Large intestine (tissue), 3 donors: ENCODE data around the gene CCSER1. TPM values are rescaled to one million over a fixed set of nuclear protein-coding genes. Genes with fewer than 3 reads are reported as not detected.
"Not testable (repeated sequence)": the region's sequence is repeated elsewhere in the genome, so short reads cannot be mapped to it uniquely, and the experiment has no call there.

Experiments
- DNase-seq, 2 donors: peaks; one replicate each; pipeline versions ENCODE4 v3.0.0 to v3.0.0-alpha.2; 2013
- H3K27ac ChIP-seq: one replicate; pipeline ENCODE4 v1.5.1; 2013; ENCODE audit warnings: low read length
- H3K27me3 ChIP-seq: 2 replicates; pipeline ENCODE4 v1.6.1; 2013; ENCODE audit warnings: low read length; ENCODE audit not compliant: control insufficient read depth, insufficient read depth
- H3K36me3 ChIP-seq: 2 replicates; pipeline ENCODE4 v1.6.1; 2013; ENCODE audit warnings: low read length; ENCODE audit not compliant: control insufficient read depth, insufficient read depth
- H3K4me1 ChIP-seq: one replicate; pipeline ENCODE4 v1.6.1; 2013; ENCODE audit warnings: low read length; ENCODE audit not compliant: control insufficient read depth, insufficient read depth
- H3K4me3 ChIP-seq: one replicate; pipeline ENCODE4 v1.5.1; 2013; ENCODE audit warnings: low read length
- H3K9me3 ChIP-seq: one replicate; pipeline ENCODE4 v1.6.1; 2013; ENCODE audit warnings: mild to moderate bottlenecking, low read depth, low read length, moderate library complexity; ENCODE audit not compliant: control insufficient read depth
- WGBS: methylation state at CpG from one replicate; pipeline ENCODE4 v1.1.5; 2013; ENCODE audit warnings: low lambda C conversion rate; ENCODE audit not compliant: insufficient coverage; 5-methylcytosine and 5-hydroxymethylcytosine counted together
- polyA plus RNA-seq: library from polyadenylated mRNA; unstranded; fragments of 120-200 nt; gene quantifications from one replicate; pipeline ENCODE4 v1.2.1, GENCODE V29; 2013

CCSER1 gene
- polyA plus RNA-seq, 1 donor, result 9.5 TPM

GRCh38 chr4:90838859-90839258 is 711.7 kb downstream of the CCSER1 start:
- WGBS, result 100% methylated on average over 8 of the region's 22 CpGs

GRCh38 chr4:90840291-90840690 is 713.1 kb downstream of the CCSER1 start:
- no peaks in the 10 kb centered on the region for H3K36me3 ChIP-seq
- no peaks in the 10 kb centered on the region for H3K27me3 ChIP-seq
- DNase-seq, result no peak
- H3K9me3 ChIP-seq, result no peaks in the 10 kb centered on the region
- H3K4me3 ChIP-seq, result no peak overlapping the region
- no peak overlapping the region for H3K27ac ChIP-seq
- H3K4me1 ChIP-seq, result no peaks in the 10 kb centered on the region
- no CpG with 5 or more reads among the region's 3 CpGs for WGBS

More at GRCh38 chr4:90838859-90839258, 711.7 kb downstream of the CCSER1 start:
- H3K36me3 ChIP-seq, H3K27ac ChIP-seq, H3K4me1 ChIP-seq, H3K27me3 ChIP-seq, DNase-seq, H3K9me3 ChIP-seq, H3K4me3 ChIP-seq: not testable (repeated sequence)

GRCh38 chr4:90840828-90841227 is 713.6 kb downstream of the CCSER1 start:
- Histone ChIP-seq H3K9me3 (no peaks in the 10 kb centered on the region), H3K36me3 (no peaks in the 10 kb centered on the region), H3K4me1 (no peaks in the 10 kb centered on the region), H3K27ac (no peak overlapping the region), H3K4me3 (no peak overlapping the region), H3K27me3 (no peaks in the 10 kb centered on the region)
- DNase-seq, result no peak

- WGBS, result 100% methylated on average over 1 of the region's 1 CpG
- no peaks in the 10 kb centered on the region for H3K27me3 ChIP-seq
- H3K4me3 ChIP-seq, result no peak overlapping the region
- H3K27ac ChIP-seq, result no peak overlapping the region
- no peaks in the 10 kb centered on the region for H3K4me1 ChIP-seq
- DNase-seq, result no peak
- no peaks in the 10 kb centered on the region for H3K9me3 ChIP-seq
- no peaks in the 10 kb centered on the region for H3K36me3 ChIP-seq
These were observed 714.5 kb downstream of the CCSER1 start for GRCh38 chr4:90841676-90842075.

- Histone ChIP-seq H3K27me3 (no peaks in the 10 kb centered on the region), H3K9me3 (no peaks in the 10 kb centered on the region), H3K4me1 (no peaks in the 10 kb centered on the region), H3K27ac (peak overlapping the region; percentile 54), H3K36me3 (no peaks in the 10 kb centered on the region), H3K4me3 (no peak overlapping the region)
- peak; percentile 38 to 72 for DNase-seq
- no CpG with 5 or more reads among the region's 2 CpGs for WGBS
These were observed 715.8 kb downstream of the CCSER1 start for GRCh38 chr4:90842960-90843359.

GRCh38 chr4:90844241-90844640 is 717.0 kb downstream of the CCSER1 start:
- Histone ChIP-seq H3K9me3 (no peaks in the 10 kb centered on the region), H3K27me3 (no peaks in the 10 kb centered on the region), H3K27ac (no peak overlapping the region), H3K4me3 (no peak overlapping the region), H3K36me3 (no peaks in the 10 kb centered on the region), H3K4me1 (no peaks in the 10 kb centered on the region)
- no peak for DNase-seq

- no peak for DNase-seq
- H3K27me3 ChIP-seq, result no peaks in the 10 kb centered on the region
These were observed 718.6 kb downstream of the CCSER1 start for GRCh38 chr4:90845777-90846176.

GRCh38 chr4:90852237-90852636 is 725.0 kb downstream of the CCSER1 start:
- H3K36me3 ChIP-seq, result no peaks in the 10 kb centered on the region
- H3K27ac ChIP-seq, result no peak overlapping the region
- WGBS, result no CpG with 5 or more reads among the region's 4 CpGs
- H3K4me3 ChIP-seq, result no peak overlapping the region
- H3K9me3 ChIP-seq, result no peaks in the 10 kb centered on the region
- H3K4me1 ChIP-seq, result no peaks in the 10 kb centered on the region
- H3K27me3 ChIP-seq, result no peaks in the 10 kb centered on the region
- DNase-seq, result no peak

More at GRCh38 chr4:90845777-90846176, 718.6 kb downstream of the CCSER1 start:
- Histone ChIP-seq H3K4me1 (no peaks in the 10 kb centered on the region), H3K9me3 (no peaks in the 10 kb centered on the region), H3K4me3 (no peak overlapping the region), H3K36me3 (no peaks in the 10 kb centered on the region), H3K27ac (no peak overlapping the region)

- Histone ChIP-seq H3K9me3 (no peaks in the 10 kb centered on the region), H3K27ac (no peak overlapping the region), H3K4me1 (no peaks in the 10 kb centered on the region), H3K4me3 (no peak overlapping the region), H3K36me3 (no peaks in the 10 kb centered on the region), H3K27me3 (no peaks in the 10 kb centered on the region)
- no peak for DNase-seq
These were observed 727.9 kb downstream of the CCSER1 start for GRCh38 chr4:90855111-90855510.

GRCh38 chr4:90857081-90857820 is 730.1 kb downstream of the CCSER1 start:
- WGBS, result 100% methylated on average over 1 of the region's 2 CpGs
- no peak overlapping the region for H3K27ac ChIP-seq
- no peak overlapping the region for H3K4me3 ChIP-seq
- H3K27me3 ChIP-seq, result no peaks in the 10 kb centered on the region
- H3K9me3 ChIP-seq, result no peaks in the 10 kb centered on the region
- H3K36me3 ChIP-seq, result no peaks in the 10 kb centered on the region
- no peaks in the 10 kb centered on the region for H3K4me1 ChIP-seq
- no peak for DNase-seq

- H3K9me3 ChIP-seq, result no peaks in the 10 kb centered on the region
- H3K4me3 ChIP-seq, result no peak overlapping the region
- 77% methylated on average over 2 of the region's 2 CpGs for WGBS
- H3K27ac ChIP-seq, result no peak overlapping the region
- H3K27me3 ChIP-seq, result no peaks in the 10 kb centered on the region
- H3K36me3 ChIP-seq, result no peaks in the 10 kb centered on the region
- DNase-seq, result no peak
- no peaks in the 10 kb centered on the region for H3K4me1 ChIP-seq
These were observed 748.6 kb downstream of the CCSER1 start for GRCh38 chr4:90875791-90876190.
